ENCODE data around the gene RAG1.
A peak's percentile ranks its signal among the peaks of the same experiment; 100 is the strongest.
"Not testable (repeated sequence)": the region's sequence is repeated elsewhere in the genome, so short reads cannot be mapped to it uniquely, and the experiment has no call there.

RAG1 gene

DNA sequence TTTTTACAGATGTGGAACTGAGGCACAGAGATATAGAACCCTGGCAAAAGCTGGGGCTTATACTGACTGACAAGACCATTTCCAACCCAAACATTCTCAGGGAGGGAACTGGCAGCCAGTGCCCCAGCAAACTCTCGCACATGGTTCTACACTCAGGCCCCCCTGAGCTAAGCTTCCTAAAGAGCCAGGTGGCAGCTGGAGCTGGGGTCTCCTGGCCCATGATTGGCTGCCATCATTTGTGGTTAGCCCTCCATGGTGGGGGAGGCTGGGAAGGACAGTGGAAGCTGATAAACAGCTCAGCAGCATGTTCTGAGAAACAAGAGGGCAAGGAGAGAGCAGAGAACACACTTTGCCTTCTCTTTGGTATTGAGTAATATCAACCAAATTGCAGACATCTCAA is at the start of gene RAG1:
TSS of gene RAG1 (plus strand) at position 314 of the 400 bp plus-strand sequence. CDS start 5,298 bp downstream, outside the sequence.
- no peak for DNase-seq

DNA sequence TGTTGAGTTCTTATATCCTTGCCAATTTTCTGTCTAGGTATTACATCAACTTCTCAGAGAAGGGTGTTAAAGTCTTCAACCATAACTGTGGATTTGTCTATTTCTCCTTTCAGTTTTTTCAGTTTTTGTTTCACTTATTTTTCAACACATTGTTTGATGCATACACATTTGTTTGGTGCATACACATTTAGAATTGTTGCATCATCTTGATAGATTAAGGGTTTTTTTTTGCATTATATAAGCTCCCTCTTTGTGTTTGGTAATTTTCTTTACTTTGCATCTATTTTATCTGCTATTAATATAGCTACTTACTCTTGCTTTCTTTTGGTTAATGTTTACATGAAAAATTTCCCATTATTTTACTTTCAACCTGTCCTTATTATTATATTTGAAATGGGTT is 37.0 kb upstream of the RAG1 start:
- DNase-seq = no peak

DNA sequence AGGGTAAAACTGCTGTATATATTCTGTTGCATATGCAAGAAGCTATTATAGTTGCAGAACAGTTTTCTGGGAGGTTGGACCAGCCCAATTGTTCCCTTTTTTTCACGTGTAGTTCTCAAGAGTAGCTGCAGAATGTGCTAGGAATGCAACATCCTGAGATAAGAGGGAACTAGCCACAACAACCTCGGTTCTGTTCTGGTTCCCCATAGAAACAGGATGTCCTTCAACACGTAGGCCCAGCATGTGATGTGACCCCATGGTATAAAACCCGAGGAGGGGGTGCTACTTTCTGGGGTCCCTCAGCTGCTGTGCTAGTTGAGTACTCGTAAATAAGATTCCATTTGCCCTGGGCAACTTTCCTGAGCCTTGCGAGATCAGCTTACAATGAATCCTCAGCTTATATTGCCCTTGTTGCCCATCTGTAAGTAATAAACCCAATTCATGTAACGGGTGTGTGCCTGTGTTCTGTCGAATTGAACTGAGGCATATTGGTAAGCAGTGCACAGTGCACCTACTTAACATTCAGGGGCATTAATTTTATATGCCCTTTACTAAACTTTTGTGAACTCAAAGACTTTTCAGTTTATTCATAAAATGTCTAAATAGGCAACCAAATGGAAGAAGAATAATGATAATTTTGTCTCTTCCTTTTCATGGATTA is 34.7 kb upstream of the RAG1 start:
- DNase-seq = no peak

DNA sequence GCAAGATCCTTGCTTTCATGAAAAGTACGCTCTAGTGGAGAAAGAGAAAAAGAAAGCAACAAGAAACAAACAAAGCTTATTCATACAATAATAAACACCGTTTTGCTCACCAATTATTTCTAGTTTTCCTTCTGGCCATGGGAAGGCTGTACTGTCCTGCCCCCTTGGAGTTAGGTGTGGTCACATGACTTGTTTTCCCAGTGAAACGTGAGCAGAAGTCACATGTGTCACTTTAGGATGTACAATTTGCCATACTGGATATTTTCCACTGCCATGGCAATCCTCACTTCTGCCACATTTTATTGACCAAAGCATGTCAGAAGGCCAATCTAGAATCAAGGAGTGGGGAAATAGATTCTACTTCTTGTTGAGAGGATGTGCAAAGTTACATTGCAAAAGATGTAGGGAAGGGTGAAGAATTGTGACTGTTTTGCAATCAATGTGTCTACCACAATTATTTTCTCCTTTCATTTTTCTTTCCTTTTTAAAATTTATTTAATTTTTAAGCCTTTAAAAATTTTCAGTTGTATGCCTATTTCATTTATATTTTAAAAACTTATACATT is 33.4 kb upstream of the RAG1 start:
- no peak for DNase-seq

DNA sequence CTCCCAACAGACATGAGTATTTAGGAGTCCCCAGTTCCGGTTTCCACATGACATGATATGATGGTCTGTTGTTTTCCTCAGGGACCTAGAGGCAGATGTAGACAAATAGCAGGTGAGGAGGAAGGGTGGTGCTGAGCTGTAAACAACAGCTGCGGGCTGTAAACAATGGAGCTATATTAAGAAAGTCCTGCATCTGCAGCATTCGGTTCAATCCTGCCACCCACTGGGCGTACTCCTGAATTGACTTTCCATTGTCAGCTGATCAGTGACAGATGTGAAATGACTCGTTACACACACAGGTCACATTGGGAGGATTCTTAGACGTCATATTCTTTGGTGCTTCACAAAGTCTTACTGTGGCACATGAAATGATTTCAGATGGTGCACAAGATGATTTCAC is 26.8 kb upstream of the RAG1 start:
- peak; percentile 35 for DNase-seq

DNA sequence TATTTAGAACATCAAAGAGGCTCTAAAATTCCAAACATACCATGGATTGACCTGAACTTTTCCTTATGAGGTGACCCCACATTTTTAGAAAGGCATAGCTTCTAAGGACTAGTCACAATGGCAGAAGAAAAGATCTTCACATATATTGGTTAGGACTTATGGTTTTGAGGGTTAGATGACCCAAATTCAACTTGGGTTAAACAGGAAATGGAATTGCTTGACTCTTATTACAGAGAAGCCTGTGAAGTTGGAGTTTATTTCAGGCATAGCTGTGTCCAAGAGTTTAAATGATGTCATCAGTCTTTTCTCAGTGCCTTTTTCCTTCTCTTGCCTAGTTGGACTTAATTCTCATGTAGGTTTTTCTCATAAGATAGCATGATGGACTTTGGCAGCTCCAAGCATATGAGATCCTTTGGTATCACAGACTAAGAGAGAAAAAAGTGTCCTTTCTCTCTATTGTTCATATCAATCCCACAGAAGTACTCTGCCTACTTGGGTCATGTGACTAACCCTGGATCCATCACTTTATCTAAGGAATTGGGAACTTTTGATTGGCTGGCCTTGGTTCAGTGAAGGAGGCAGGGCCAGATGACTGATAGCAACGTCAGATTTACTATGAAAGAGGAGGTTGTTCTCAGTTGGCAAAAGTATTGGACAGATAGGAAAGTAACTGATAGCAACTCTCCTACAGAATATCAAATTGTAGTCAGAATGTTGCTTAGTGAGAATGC is 17.3 kb upstream of the RAG1 start:
- no peak for DNase-seq

DNA sequence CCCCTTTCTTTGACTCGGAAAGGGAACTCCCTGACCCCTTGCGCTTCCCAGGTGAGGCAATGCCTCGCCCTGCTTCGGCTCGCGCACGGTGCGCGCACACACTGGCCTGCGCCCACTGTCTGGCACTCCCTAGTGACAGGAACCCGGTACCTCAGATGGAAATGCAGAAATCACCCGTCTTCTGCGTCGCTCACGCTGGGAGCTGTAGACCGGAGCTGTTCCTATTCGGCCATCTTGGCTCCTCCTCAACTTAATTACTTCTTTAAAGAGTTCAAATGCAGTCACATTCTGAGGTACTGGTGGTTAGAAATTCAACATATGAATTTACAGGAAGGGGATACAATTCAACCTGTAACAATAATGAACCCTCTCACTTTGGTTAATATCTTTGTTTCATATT is 10.4 kb upstream of the RAG1 start:
- DNase-seq = not testable (repeated sequence)

DNA sequence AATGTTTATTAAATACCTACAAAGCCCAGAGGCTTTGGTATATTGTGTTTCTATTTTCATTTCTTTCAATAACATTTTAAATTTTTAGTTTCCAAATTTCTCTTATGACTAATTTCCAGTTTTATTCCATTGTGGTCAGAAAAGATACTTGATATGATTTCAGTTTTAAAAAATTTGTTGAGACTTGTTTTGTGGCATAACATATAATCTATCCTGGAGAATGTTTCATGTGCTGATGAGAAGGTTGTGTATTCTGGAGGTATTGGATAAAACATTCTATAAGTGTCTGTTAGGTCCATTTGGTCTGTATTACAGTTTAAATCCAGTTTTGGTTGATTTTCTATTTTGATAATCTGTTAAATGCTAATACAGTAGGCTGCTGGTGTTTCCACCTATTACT is 9.8 kb upstream of the RAG1 start:
- no peak for DNase-seq

DNA sequence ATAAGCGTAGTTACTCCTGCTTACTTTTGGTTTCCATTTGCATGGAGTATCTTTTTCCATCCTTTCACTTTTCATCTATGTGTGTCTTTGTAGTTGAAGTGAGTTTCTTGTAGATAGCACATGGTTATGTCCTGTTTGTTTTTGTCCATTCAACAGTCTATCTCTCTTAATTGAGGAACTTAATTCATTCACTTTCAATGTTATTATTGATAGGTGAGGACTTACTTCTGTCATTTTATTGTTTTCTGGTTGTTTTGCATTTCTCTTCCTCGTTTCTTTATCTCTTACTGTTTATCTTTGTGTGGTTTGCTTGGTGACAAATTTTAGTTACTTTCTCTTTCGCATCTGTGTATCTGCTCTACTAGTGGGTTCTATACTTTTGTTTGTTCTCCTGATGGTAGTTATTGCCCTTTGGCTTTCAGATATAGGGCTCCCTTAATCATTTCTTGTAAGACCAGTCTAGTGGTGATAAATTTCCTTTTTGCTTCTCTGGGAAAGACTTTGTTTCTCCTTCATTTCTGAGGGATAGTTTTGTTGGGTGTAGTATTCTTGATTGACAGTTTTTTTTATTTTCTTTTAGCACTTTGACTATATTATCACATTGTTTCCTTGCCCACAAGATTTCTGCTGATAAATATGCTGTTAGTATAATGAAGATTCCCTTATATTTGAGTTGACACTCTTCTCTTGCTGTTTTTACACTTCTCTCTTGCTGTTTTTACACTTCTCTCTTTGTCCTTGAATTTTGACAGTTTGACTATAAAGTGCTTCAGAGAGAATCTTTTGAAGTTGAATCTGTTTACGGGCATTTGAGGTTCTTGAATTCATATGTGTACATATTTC is 9.0 kb upstream of the RAG1 start:
- peak; percentile 24 for DNase-seq

DNA sequence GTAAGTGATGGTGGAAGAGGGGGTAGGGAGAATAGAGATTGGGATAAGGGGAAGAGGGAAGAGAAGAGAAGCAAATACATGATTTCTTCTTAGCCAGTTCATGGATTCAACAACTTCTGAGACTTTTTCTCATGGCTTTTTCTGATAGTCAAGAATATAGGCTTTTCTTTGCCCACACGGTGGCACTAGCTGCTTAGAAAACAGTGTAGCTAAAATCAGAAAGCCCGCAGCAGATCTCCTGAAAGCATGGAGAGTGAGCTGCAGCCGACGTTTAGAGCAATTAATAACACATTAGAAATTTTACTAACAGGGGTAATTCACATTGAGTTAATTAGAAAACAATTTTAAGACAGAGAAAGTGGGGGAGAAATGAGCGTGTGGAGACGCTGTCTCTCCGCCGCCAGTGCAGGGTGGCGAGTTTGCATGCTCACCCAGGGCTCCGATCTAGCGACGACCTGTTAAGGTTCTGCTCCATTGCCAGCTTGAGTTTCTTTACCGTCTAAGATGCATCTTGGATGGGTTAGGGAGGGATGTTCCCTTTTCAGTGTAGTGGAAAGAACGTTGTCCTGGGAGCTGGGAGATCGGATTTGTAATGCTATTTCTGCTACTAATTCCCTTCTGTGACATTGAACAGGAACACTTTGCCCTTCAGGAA is 3.3 kb upstream of the RAG1 start:
- DNase-seq = peak; percentile 61

DNA sequence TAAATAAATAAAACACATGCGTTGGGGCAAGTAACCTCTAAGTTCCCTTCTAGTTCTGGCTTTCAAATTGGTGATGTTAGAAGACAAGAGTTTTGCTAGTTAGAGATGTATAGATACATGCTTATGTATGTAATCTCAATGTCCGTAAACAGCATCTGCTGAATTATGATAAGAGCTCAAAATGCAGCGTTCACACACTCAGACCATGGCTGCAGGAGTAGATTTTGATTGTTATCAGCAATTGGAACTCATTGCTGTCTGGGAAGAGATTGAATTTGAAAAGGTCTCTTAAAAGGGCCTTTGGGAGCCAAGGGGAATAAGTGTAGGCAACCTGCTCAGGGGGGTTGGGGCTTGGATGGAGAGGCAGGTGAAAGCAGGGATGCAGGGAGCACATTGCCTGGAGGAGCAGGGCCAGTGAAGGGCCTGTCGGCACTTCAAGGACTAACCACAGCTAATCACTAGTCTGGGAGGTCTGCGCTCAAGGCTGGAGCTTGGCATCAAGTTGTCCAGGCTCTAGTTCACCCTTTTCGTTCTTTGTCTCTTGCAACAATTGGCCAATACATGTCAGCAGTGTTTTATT is 2.7 kb upstream of the RAG1 start:
- DNase-seq = no peak

DNA sequence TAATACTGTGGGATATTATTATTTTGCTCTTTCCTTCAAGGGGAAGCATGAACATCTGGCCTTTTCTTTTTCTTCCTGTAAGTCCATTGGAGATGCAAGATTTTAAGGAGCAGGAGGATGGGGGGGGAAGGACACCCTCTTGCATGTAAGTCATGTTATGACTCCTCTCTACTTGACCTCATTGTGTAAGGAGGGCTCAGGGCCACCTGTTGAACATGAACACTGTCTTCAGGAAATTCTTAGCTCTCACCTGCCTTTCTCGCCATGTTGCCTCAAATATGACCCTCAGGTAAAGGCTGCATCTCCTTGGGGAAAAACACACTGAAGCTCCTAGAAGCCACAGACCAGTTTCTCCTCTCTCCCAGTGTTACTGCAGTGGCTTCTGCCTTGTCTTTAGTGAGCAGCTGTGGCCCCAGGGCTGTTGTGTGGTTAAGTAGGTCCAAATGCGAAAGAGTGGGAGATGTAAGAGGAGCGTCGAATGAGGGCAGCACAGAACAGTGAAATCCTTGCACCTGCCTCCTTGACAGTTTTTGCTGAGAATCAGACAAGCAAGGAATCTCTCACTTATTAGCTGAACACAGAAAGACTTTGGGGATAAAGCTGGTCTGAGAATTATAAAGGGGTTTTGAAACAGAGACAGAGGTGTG is 1.3 kb upstream of the RAG1 start:
- no peak for DNase-seq

DNA sequence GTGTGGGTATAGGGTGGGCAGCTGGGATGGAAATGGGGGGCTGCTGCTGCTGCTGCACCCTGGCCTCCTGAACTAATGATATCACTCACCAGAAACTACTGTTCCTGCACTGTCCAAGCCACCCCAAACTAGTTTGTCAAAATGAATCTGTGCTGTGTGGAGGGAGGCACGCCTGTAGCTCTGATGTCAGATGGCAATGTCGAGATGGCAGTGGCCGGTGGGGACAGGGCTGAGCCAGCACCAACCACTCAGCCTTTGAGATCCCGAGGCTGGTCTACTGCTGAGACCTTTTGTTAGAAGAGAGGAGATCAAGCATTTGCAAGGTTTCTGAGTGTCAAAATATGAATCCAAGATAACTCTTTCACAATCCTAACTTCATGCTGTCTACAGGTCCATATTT is 1.3 kb downstream of the RAG1 start:
- no peak for DNase-seq

DNA sequence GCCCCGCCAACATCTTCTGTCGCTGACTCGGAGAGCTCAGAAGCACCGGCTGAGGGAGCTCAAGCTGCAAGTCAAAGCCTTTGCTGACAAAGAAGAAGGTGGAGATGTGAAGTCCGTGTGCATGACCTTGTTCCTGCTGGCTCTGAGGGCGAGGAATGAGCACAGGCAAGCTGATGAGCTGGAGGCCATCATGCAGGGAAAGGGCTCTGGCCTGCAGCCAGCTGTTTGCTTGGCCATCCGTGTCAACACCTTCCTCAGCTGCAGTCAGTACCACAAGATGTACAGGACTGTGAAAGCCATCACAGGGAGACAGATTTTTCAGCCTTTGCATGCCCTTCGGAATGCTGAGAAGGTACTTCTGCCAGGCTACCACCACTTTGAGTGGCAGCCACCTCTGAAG is 6.7 kb downstream of the RAG1 start:
- no peak for DNase-seq

DNA sequence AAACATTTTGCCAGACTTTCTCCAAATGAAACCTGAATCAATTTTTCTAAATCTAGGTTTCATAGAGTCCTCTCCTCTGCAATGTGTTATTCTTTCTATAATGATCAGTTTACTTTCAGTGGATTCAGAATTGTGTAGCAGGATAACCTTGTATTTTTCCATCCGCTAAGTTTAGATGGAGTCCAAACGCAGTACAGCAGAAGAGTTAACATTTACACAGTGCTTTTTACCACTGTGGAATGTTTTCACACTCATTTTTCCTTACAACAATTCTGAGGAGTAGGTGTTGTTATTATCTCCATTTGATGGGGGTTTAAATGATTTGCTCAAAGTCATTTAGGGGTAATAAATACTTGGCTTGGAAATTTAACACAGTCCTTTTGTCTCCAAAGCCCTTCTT is 9.6 kb downstream of the RAG1 start:
- no peak for DNase-seq

DNA sequence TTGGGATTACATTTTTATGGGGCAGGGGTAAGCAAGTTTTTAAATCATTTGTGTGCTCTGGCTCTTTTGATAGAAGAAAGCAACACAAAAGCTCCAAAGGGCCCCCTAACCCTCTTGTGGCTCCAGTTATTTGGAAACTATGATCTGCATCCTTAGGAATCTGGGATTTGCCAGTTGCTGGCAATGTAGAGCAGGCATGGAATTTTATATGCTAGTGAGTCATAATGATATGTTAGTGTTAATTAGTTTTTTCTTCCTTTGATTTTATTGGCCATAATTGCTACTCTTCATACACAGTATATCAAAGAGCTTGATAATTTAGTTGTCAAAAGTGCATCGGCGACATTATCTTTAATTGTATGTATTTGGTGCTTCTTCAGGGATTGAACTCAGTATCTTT is 10.1 kb downstream of the RAG1 start:
- no peak for DNase-seq

DNA sequence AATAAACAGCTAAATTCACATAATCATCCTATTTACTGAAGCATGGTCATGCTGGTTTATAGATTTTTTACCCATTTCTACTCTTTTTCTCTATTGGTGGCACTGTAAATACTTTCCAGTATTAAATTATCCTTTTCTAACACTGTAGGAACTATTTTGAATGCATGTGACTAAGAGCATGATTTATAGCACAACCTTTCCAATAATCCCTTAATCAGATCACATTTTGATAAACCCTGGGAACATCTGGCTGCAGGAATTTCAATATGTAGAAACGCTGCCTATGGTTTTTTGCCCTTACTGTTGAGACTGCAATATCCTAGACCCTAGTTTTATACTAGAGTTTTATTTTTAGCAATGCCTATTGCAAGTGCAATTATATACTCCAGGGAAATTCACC is 10.7 kb downstream of the RAG1 start:
- no peak for DNase-seq

DNA sequence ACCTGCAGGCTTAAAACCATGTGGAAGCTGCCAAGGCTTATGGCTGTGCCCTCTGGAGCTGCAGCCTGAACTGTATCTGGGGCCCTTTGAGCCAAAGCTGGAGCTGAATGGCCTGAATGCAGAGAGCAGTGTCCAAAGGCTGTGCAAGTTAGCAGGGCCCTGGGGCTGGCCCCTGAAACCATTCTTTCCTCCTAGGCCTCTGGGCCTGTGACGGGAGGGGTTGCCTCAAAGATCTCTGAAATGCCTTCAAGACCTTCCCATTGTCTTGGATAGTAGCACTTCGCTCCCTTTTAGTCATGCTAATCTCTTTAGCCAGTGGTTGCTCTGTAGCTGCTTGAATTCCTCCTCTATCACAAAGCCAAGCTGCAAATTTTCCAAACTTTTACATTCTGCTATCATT is 13.7 kb downstream of the RAG1 start:
- DNase-seq = no peak

DNA sequence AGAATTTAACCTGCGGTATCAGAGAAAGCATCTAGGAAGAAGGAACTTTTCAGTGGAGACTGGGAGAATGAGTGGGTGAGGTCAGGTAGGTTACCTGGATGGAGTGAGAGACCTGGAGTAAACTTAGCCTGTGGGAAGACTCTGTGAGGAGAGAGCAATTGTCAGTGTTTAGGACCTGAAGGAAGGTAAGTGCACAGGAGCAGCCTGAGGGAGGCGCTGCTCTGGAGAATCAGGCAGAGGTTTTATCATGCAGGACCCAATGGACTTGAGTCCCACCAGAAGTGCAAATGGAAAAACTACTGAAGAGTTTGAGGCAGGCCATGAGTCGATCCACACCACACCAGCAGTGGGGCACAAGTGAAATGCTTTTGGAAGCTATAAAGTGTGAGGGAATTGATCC is 15.9 kb downstream of the RAG1 start:
- no peak for DNase-seq

DNA sequence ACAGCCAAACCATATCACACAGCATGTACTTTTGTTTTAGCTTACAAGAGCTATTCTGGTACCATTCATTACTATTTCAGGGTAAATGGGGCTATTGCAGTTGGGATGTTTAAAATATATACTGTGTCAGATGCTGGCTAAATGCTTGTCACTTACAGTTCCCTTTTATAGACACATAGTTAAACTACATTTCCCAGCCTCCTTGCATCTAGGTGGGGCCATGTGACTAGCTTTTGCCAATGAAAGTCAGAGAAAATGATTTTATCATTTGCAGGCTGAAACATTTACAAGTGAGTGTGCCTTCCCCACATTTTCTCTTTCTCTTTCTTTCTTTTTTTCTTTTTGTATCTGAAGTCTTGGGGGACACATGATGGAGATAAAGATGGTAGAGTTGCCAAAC is 18.7 kb downstream of the RAG1 start:
- no peak for DNase-seq

DNA sequence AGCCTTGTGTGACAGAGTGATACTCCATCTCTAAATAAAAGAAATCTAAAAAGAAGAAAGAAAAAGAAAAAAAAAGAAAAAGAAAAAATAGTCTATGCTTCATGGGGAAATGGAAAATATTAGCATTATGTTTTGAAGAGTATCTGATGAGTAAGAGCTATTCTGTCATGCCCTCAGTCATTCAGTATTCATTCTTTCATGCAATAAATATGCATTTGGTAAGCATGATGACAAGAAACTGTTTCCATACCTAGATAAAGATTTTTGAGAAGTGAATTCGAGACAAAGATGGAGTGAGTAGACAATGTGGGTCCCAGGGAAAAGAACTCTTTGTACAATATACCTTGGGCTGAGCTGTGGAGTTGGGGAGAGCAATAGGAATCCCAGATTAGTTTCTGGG is 20.3 kb downstream of the RAG1 start:
- DNase-seq = no peak

DNA sequence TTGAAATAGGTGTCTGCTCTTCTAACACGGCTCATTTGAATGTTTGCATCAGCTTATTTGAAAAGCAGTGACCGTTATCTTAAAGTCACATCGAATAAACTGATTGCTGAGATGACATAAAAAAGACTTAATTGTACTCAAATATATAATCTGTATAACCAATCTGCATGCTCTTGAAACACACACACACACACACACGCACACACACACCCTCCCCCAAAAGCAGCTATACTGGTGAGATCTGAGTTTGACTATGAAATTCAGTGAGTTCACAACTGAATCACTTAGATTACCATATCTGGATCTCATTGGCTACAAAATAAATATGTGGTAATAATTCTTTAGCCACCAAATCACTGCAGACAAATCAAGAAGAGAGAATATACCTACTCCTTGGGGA is 22.7 kb downstream of the RAG1 start:
- no peak for DNase-seq
